Thyroid gland (tissue), 4 donors: Measurements from ENCODE around the gene ZFC3H1. TPM values are rescaled to one million over a fixed set of nuclear protein-coding genes. Genes with fewer than 3 reads are reported as not detected.

ENCODE experiments used
- DNase-seq, 2 donors: peaks; one replicate each; pipeline ENCODE4 v3.0.0-alpha.2; 2019
- H3K27ac ChIP-seq, 3 donors: fragments of 200-600 bp; sonication (generic); 1 replicate in 2 of 3; 2 replicates in 1 of 3; pipeline ENCODE4 v1.5.1; 2016 to 2019; ENCODE audit warnings: mild to moderate bottlenecking in 1 of 3, moderate library complexity in 1 of 3
- H3K27me3 ChIP-seq: fragments of 200-600 bp; sonication (generic); one replicate; pipeline ENCODE4 v1.5.1; 2019
- H3K36me3 ChIP-seq, 2 donors: fragments of 200-600 bp; sonication (generic); one replicate each; pipeline ENCODE4 v1.5.1; 2016 to 2019
- H3K4me1 ChIP-seq, 2 donors: fragments of 200-600 bp; sonication (generic); one replicate each; pipeline ENCODE4 v1.5.1; 2017 to 2019
- H3K4me3 ChIP-seq, 3 donors: fragments of 200-600 bp; sonication (generic); replicated peaks in 1 of 3; 1 replicate in 2 of 3; 2 replicates in 1 of 3; pipeline ENCODE4 v1.5.1; 2016; ENCODE audit warnings: mild to moderate bottlenecking in 1 of 3
- H3K9me3 ChIP-seq: fragments of 200-600 bp; sonication (generic); one replicate; pipeline ENCODE4 v1.5.1; 2017
- POLR2A ChIP-seq, 2 donors: fragments of 450-650 bp; IDR thresholded peaks; one replicate each; pipeline ENCODE4 v1.6.1; 2017; ENCODE audit warnings: antibody characterized with exemption in 2 of 2, mild to moderate bottlenecking in 2 of 2, moderate library complexity in 1 of 2
- WGBS, 2 donors: methylation state at CpG; one replicate each; pipeline ENCODE4 v1.1.5; 2017; 5-methylcytosine and 5-hydroxymethylcytosine counted together
- intact Hi-C: fragments of 100-400 bp; cut with DNase I; formaldehyde crosslinking; loops from one replicate; pipeline ENCODE4 v1.15.1; 2023
- small RNA-seq: library from RNA; depleted of rRNA; stranded (forward); fragments of <200 nt; gene quantifications from one replicate; pipeline ENCODE3, GENCODE V24; 2016
- total RNA-seq, 4 donors: library from RNA; depleted of rRNA; stranded (reverse); fragments of >200 nt; gene quantifications; one replicate each; pipeline ENCODE4 v1.2.3, GENCODE V29; 2016
- TF ChIP-seq, protein P1 (sequence below), 6 experiments: fragments of 200-600 bp in 3 of 6; fragments of 450-650 bp in 3 of 6; sonication (generic) in 3 of 6; IDR thresholded peaks; one replicate each; pipeline ENCODE4 v1.5.1; 2016 to 2019; ENCODE audit warnings: antibody characterized with exemption in 6 of 6, mild to moderate bottlenecking in 2 of 6, inconsistent platforms in 1 of 6, moderate library complexity in 1 of 6

ZFC3H1 gene
- total RNA-seq, 4 donors from 2014 or later, result 45.2 to 62.4 (median 50.0) TPM

- no peaks in the 10 kb centered on the region for H3K27me3 ChIP-seq
- H3K4me1 ChIP-seq, result no peaks in the 10 kb centered on the region
- no peak for TF ChIP-seq POLR2A (IDR thresholded peaks at IDR 0.05)
- TF ChIP-seq, protein P1, sequence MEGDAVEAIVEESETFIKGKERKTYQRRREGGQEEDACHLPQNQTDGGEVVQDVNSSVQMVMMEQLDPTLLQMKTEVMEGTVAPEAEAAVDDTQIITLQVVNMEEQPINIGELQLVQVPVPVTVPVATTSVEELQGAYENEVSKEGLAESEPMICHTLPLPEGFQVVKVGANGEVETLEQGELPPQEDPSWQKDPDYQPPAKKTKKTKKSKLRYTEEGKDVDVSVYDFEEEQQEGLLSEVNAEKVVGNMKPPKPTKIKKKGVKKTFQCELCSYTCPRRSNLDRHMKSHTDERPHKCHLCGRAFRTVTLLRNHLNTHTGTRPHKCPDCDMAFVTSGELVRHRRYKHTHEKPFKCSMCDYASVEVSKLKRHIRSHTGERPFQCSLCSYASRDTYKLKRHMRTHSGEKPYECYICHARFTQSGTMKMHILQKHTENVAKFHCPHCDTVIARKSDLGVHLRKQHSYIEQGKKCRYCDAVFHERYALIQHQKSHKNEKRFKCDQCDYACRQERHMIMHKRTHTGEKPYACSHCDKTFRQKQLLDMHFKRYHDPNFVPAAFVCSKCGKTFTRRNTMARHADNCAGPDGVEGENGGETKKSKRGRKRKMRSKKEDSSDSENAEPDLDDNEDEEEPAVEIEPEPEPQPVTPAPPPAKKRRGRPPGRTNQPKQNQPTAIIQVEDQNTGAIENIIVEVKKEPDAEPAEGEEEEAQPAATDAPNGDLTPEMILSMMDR (IDR thresholded peaks at IDR 0.05), result no peak
- H3K27ac ChIP-seq, result no peak overlapping the region
- WGBS, 2 donors, result 71 to 75% methylated on average over 11 of the region's 11 CpGs
- H3K36me3 ChIP-seq, result no peaks in the 10 kb centered on the region
- H3K4me3 ChIP-seq, result no peak overlapping the region
- H3K9me3 ChIP-seq, result no peaks in the 10 kb centered on the region
- DNase-seq, result no peak
- intact Hi-C loops, result no loop called here
These were observed 100.7 kb downstream of the ZFC3H1 start for GRCh38 chr12:71562676-71563595.

Small RNA genes lying within 50 kb of the gene (small RNA-seq; reads per million reads assigned to genes)
- gene RF00560, result not detected

Other genes starting within 250 kb of the ZFC3H1 start
- gene LGR5, start 224.1 kb downstream of the ZFC3H1 start, total RNA-seq, result under 1 TPM; 0.11 to 0.71 (median 0.34) TPM
- 10 to 100 TPM in 1 of 4 donors, 1 to 10 TPM in 3; 2.4 to 11.6 (median 3.0) TPM for gene THAP2, start 453 bp upstream of the ZFC3H1 start, total RNA-seq
- 10 to 100 TPM; 29.3 to 50.0 (median 47.4) TPM for gene TMEM19, start 22.2 kb upstream of the ZFC3H1 start, total RNA-seq
- 10 to 100 TPM; 16.0 to 55.1 (median 28.1) TPM for gene RAB21, start 91.0 kb upstream of the ZFC3H1 start, total RNA-seq
- 10 to 100 TPM; 45.0 to 80.4 (median 56.3) TPM for gene TBC1D15, start 175.9 kb upstream of the ZFC3H1 start, total RNA-seq